ENCODE results near the gene WIPF2. TPM values are rescaled to one million over a fixed set of nuclear protein-coding genes. Genes with fewer than 3 reads are reported as not detected.

WIPF2 gene
- total and polyA plus RNA-seq, 2 donors (not counting 1 experiment from before 2014, with no cell fraction given): 7.7 to 48.4 TPM

DNA sequence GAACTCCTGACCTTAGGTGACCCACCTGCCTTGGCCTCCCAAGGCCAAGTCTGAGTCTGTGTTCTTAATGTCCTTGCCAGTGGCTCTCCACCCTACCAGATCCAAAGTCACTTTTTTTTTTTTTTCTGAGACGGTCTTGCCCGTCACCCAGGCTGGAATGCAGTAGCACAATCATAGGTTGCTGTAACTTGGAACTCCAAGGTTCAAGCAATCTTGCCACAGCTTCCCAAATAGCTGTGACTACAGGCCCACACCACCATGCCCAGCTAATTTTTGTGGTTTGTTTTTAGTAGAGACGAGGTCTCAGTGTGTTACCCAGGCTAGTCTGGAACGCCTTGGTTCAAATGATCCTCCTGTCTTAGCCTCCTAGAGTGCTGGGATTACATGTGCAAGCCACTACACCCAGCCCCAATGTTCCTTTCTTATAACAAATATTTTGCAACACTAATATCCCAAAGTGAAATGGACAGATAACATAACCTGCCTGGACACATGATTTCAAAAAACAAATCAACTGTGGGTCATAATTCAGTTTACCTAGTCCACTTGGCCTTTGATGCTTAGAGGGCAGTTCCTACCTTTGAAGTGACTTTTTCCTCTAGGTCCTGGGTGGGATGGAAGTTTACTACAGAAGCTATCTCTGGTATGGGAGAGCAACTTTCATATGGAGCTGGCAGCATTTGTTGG lies 45.9 kb upstream of the WIPF2 start:
- TF ChIP-seq, protein P1, sequence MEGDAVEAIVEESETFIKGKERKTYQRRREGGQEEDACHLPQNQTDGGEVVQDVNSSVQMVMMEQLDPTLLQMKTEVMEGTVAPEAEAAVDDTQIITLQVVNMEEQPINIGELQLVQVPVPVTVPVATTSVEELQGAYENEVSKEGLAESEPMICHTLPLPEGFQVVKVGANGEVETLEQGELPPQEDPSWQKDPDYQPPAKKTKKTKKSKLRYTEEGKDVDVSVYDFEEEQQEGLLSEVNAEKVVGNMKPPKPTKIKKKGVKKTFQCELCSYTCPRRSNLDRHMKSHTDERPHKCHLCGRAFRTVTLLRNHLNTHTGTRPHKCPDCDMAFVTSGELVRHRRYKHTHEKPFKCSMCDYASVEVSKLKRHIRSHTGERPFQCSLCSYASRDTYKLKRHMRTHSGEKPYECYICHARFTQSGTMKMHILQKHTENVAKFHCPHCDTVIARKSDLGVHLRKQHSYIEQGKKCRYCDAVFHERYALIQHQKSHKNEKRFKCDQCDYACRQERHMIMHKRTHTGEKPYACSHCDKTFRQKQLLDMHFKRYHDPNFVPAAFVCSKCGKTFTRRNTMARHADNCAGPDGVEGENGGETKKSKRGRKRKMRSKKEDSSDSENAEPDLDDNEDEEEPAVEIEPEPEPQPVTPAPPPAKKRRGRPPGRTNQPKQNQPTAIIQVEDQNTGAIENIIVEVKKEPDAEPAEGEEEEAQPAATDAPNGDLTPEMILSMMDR (IDR thresholded peaks at IDR 0.05): no peak
- TF ChIP-seq EZH2 (IDR thresholded peaks at IDR 0.05; ENCODE audit: borderline replicate concordance, insufficient read depth, low read depth, low read length, poor library complexity, severe bottlenecking): no peak
- Histone ChIP-seq H2AFZ (ENCODE audit: insufficient read depth, low read depth, low read length, poor library complexity, severe bottlenecking) (no peak overlapping the region), H3K4me1 (ENCODE audit: control insufficient read depth in 2 of 2, insufficient read depth in 2 of 2, low read length in 2 of 2) (peaks cover 12 to 14% of the 10 kb centered on the region in 2 donors), H3K27ac (ENCODE audit: low read length in 2 of 2) (no peak overlapping the region), H3K79me2 (ENCODE audit: control insufficient read depth, insufficient read depth, low read length) (peaks cover 13% of the 10 kb centered on the region), H3K9ac (ENCODE audit: low read length) (no peak overlapping the region), H4K20me1 (ENCODE audit: control insufficient read depth, insufficient read depth, low read length, poor library complexity, severe bottlenecking) (peaks cover 16% of the 10 kb centered on the region), H3K27me3 (replicated peaks in 1 of 4; ENCODE audit: control extremely low read depth in 1 of 4, control insufficient read depth in 3 of 4, insufficient read depth in 4 of 4, low read length in 3 of 4) (peaks cover 0 to 2% (median under 1%) of the 10 kb centered on the region in 4 experiments), H3K36me3 (replicated peaks in 1 of 2; ENCODE audit: control extremely low read depth in 1 of 2, control insufficient read depth in 1 of 2, extremely low read depth in 1 of 2, insufficient read depth in 2 of 2, low read length in 1 of 2) (peaks cover 0 to 47% of the 10 kb centered on the region in 2 experiments), H3K4me2 (replicated peaks; ENCODE audit: low read depth, low read length, poor library complexity, severe bottlenecking) (no peak overlapping the region), H3K9me3 (ENCODE audit: control extremely low read depth in 1 of 3, control insufficient read depth in 2 of 3, insufficient read depth in 1 of 3, low read length in 2 of 3) (no peaks in the 10 kb centered on the region), H3K4me3 (ENCODE audit: control extremely low read depth in 1 of 5, extremely low read depth in 1 of 5, insufficient read depth in 1 of 5, low read depth in 2 of 5, low read length in 4 of 5) (no peak overlapping the region)
- ATAC-seq (ENCODE audit: low read depth): no peak
- ChIA-PET POLR2A (interaction anchor here (0.6 kb wide), 3 partner anchors 33 to 160 kb away, joined by 3 to 4 read pairs (median 3); partner anchors contain the start of gene CASC3), CTCF (interaction anchor here (0.5 to 4.7 kb wide), 6 partner anchors 15 to 191 kb away, joined by 3 to 30 read pairs (median 4); no protein-coding TSS in a partner anchor)
- no CpG with 5 or more reads among the region's 4 CpGs for WGBS (ENCODE audit: insufficient coverage)
- peaks cover 8% of the 10 kb centered on the region for H3K4me1 Mint-ChIP-seq
- intact Hi-C loops (cut with micrococcal nuclease): no loop called here
- no peak overlapping the region for H3K27ac Mint-ChIP-seq
- H3K9me3 Mint-ChIP-seq (ENCODE audit: insufficient read depth): no peaks in the 10 kb centered on the region
- H3K4me3 Mint-ChIP-seq: no peak overlapping the region
- no peaks in the 10 kb centered on the region for H3K27me3 Mint-ChIP-seq
- no peak for DNase-seq

DNA sequence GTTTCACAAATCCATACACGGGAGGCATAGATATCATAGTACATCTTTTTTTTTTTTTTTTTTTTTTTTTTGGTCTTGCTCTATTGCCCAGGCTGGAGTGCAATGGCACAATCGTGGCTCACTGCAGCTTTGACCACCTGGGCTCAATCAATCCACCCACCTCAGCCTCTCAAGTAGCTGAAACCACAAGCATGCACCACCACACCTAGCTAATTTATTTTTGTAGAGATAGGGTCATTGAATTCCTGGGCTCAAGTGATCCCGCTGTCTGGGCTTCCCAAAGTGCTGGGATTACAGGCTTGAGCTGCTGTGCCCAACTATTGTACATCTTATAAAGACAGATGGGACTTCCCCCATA lies 45.3 kb upstream of the WIPF2 start:
- Histone ChIP-seq H3K36me3 (replicated peaks in 1 of 2; ENCODE audit: control extremely low read depth in 1 of 2, control insufficient read depth in 1 of 2, extremely low read depth in 1 of 2, insufficient read depth in 2 of 2, low read length in 1 of 2) (peaks cover 0 to 44% of the 10 kb centered on the region in 2 experiments), H3K4me2 (replicated peaks; ENCODE audit: low read depth, low read length, poor library complexity, severe bottlenecking) (no peak overlapping the region), H4K20me1 (ENCODE audit: control insufficient read depth, insufficient read depth, low read length, poor library complexity, severe bottlenecking) (peaks cover 19% of the 10 kb centered on the region), H3K27ac (ENCODE audit: low read length in 2 of 2) (no peak overlapping the region), H3K27me3 (replicated peaks in 1 of 4; ENCODE audit: control extremely low read depth in 1 of 4, control insufficient read depth in 3 of 4, insufficient read depth in 4 of 4, low read length in 3 of 4) (peaks cover 0 to 7% (median 2%) of the 10 kb centered on the region in 4 experiments), H3K4me3 (ENCODE audit: control extremely low read depth in 1 of 5, extremely low read depth in 1 of 5, insufficient read depth in 1 of 5, low read depth in 2 of 5, low read length in 4 of 5) (no peak overlapping the region), H3K4me1 (ENCODE audit: control insufficient read depth in 2 of 2, insufficient read depth in 2 of 2, low read length in 2 of 2) (peaks cover 17% of the 10 kb centered on the region in 2 donors), H3K9ac (ENCODE audit: low read length) (no peak overlapping the region), H2AFZ (ENCODE audit: insufficient read depth, low read depth, low read length, poor library complexity, severe bottlenecking) (no peak overlapping the region), H3K9me3 (ENCODE audit: control extremely low read depth in 1 of 3, control insufficient read depth in 2 of 3, insufficient read depth in 1 of 3, low read length in 2 of 3) (no peaks in the 10 kb centered on the region), H3K79me2 (ENCODE audit: control insufficient read depth, insufficient read depth, low read length) (peaks cover 11% of the 10 kb centered on the region)
- POLR2A ChIA-PET: interaction anchor here (0.6 to 0.7 kb wide), 4 partner anchors 33 to 365 kb away, joined by 3 to 6 read pairs (median 4); partner anchors contain the start of gene CASC3
- no peak for ATAC-seq (ENCODE audit: low read depth)
- TF ChIP-seq EZH2 (IDR thresholded peaks at IDR 0.05; ENCODE audit: borderline replicate concordance, insufficient read depth, low read depth, low read length, poor library complexity, severe bottlenecking): no peak
- TF ChIP-seq, protein P1 (IDR thresholded peaks at IDR 0.05): no peak
- intact Hi-C loops (cut with micrococcal nuclease): no loop called here
- Mint-ChIP-seq H3K27me3 (no peaks in the 10 kb centered on the region), H3K9me3 (ENCODE audit: insufficient read depth) (no peaks in the 10 kb centered on the region), H3K27ac (no peak overlapping the region), H3K4me1 (peaks cover 11% of the 10 kb centered on the region), H3K4me3 (no peak overlapping the region)
- no peak for DNase-seq
- 100% methylated on average over 1 of the region's 3 CpGs for WGBS (ENCODE audit: insufficient coverage)
- CTCF ChIA-PET: interaction anchor here (0.5 to 4.7 kb wide), 5 partner anchors 18 to 191 kb away, joined by 3 to 30 read pairs (median 4); no protein-coding TSS in a partner anchor
